Measurements from ENCODE around the gene RANGAP1.

RANGAP1 gene

GRCh38 chr22:41285820-41286638 is at the start of gene RANGAP1:
Gene RANGAP1, minus strand, starts transcription at chr22:41286187. Its CDS starts 5,143 bp downstream, at chr22:41281044.
- peak; percentile 94 for DNase-seq (ENCODE audit: low read depth)

DNA sequence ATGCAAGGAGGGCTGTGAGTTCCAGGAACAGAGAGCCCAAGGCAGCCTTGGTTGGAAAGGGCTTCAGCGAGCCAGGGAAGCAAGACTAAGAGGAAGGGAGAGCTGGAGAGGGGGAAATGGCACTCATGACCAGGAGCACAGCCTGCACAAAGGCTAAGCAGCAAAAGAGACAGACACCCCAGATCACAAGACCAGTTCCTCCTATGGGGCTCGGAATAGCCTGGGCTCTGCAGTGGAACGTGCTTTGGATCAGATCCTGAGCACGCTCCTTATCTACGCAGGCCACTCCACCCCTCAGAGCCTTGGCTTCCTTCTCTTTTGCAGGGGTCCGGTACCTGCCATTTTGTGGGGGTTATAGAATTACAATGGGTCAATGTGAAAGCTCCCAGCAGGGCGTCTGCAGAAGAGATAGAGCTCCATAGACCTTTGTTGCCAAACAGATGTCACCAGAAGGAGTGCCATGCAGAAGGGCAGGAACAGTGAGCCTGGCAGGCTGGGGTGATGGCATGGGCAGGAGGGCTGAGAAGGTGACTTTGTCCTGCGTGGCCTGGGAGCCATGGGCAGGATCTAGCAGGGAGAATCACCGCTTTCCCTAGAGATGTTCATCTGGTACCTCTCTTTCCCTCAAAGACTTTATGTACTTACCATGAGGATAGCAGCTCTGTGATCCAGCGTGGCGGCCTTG is 49.1 kb upstream of the RANGAP1 start:
- DNase-seq (ENCODE audit: low read depth), result no peak

DNA sequence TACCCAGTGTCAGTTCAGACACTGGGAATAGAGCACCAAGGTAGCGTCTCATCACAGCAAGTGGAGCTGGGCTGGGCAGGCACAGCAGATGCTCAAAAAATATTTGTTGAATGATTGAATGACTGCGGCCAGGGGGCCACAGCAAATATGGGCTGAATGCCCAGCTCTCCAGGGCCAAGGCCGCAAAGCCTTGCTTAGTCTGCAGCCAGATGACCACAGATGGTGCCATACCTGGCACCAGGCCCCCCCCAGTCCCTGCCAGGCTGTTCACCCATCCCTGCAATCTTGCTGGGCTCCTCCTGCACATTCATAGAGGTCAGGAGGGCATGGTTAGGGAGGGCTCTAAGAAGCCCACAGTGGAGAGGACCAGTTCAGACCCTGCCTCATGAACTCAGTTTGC is 48.2 kb upstream of the RANGAP1 start:
- DNase-seq (ENCODE audit: low read depth), result no peak

DNA sequence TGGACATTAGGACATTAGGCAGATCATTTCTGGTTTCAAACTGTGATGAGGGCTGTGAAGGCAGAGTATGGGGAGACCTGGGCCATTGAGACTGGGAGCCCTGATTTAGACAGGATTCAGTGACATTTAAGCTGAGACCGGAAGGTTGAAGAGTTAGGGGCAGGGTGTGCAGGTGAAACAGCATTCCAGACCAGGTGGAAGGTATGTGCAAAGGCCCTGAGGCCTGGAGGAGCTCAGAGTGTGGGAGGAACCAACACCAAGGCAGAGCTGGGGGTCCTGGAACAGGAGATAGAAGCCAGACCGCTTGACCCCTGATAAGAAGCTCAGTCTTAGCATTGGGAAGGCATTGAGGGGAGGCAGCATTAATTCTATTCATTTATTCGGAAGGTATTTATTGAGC is 47.8 kb upstream of the RANGAP1 start:
- DNase-seq (ENCODE audit: low read depth), result no peak

- DNase-seq (ENCODE audit: low read depth), result no peak
Observed at GRCh38 chr22:41332217-41332939, 46.4 kb upstream of the RANGAP1 start.

DNA sequence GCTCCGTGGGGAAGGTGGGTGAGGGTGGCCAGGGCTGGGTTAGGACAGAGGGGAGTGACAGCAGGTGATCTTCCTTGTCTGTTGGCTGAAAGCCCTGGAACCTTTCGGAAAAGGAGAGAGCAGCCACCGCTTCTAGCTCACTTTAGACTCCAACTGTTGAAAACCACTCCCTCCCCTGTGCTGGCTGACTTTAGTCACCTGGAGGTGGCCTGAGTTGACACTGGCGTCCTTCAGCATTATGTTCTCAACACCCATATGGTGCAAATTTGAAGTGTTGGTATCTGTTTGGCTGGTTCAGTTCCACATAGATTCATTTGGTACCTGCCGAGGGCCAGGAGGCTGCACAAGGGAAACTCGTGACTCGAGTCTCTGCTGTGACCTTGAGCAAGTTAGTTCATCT is 44.2 kb upstream of the RANGAP1 start:
- DNase-seq (ENCODE audit: low read depth), result no peak

GRCh38 chr22:41327124-41327523 is 41.1 kb upstream of the RANGAP1 start:
- no peak for DNase-seq (ENCODE audit: low read depth)

- DNase-seq (ENCODE audit: low read depth), result no peak
Observed at GRCh38 chr22:41324821-41325528, 39.0 kb upstream of the RANGAP1 start.

DNA sequence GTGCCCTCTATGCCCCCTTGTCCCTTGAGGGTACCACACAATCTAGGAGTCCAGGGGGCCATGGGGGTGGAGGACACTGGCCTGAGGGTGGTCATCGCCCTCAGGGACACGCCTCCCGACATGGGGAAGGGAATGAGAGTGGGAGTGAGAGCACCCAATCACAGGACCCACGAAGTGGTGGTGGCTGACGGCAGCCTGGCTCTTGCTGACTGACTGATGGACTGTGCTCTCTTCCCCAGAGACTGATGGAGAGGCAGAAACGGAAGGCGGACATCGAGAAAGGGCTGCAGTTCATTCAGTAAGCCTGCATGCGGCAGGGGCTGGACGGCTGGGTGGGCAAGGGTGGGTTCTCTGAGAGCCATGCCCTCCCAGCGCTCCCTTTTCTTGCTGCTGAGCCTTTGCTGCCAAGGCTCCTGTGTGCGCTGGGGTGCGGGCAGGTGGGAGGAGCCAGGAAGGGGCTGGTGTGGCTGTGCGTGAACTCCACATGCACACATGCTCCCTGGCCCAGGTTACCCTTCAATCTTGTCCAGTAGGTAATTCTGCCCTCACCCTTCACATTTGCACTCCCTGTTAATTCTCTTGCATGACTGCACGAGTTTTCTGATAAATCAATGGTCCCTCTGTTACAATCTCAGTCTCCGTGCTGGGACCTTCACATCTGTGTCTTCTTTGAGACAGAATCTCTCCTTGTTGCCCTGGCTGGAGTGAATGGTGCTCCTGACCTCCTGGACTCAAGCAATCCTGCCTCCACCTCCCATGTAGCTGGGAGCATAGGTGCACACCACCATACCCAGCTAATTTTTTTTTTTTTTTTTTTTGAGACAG is 34.6 kb upstream of the RANGAP1 start:
- DNase-seq (ENCODE audit: low read depth), result no peak

DNA sequence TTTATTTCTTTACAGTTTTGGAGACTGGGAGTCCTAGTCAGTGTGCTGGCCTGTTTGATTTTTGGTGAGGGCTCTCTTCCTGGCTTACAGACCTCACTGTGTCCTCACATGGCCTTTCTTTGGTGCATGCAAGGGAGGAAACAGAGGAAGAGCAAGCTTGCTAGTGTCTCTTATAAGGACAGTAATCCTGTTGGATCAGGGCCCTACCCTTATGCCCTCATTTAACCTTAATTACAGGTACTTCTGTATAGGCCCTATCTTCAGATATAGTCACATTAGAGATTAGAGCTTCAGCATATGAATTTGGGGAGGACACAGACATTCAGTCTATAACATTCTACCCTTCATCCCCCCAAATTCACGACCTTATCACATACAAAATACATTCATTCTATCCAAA is 29.6 kb upstream of the RANGAP1 start:
- no peak for DNase-seq (ENCODE audit: low read depth)

DNA sequence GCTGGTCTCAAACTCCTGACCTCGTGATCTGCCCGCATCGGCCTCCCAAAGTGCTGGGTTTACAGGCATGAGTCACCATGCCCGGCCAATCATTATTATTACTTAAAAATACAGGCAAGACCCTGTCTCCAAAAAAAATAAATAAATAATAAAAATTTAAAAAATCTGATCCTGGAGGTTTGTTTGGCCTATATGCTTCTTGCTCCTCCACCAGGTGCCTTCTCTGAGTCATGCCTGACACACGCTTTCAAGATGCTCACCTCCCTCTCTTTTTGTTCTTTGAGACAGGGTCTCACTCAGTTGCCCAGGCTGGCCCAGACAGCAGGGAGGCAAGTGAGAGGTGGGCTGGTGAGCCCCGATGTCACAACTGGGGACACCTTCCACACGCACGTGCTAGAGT is 28.8 kb upstream of the RANGAP1 start:
- no peak for DNase-seq (ENCODE audit: low read depth)

DNA sequence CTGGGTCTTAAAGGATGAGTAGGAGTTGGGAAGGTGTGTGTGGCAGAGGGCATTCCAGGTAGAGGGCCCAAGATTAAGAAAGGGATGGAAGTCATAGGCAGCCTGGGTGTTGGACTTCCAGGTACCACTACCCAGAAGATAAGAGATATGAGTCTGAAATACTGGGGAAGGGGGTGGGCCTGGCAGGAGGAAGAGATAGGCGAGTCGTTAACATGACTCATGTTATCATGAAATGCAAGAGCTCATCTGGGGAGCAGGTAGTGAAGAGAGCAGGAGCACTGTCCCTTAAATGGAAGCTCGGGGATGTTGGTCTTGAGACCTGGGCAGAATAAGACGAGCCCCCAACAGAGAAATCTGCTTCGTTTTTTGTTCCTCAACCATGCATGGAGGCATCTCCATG is 25.5 kb upstream of the RANGAP1 start:
- DNase-seq (ENCODE audit: low read depth), result no peak

DNA sequence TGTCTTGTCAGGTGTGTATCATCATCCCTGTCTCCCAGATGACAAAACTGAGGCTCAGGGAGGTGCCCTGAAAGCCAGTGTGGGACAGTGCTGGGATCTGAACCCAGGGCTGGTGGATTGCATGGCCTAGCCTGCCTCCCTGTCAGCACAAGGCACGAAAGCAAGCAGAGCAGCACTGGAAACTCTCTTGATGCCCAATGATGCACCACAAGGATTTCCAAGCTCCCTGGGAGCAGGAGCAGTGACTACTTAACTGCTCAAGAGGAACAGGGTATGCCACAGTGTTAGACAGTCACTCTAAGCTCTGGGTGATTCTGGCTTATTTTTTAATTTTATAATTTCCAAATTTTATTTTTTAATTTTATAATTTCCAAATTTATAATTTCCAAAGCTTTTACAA is 24.3 kb upstream of the RANGAP1 start:
- DNase-seq (ENCODE audit: low read depth), result no peak

GRCh38 chr22:41308544-41308947 is 22.6 kb upstream of the RANGAP1 start:
- DNase-seq (ENCODE audit: low read depth), result no peak

DNA sequence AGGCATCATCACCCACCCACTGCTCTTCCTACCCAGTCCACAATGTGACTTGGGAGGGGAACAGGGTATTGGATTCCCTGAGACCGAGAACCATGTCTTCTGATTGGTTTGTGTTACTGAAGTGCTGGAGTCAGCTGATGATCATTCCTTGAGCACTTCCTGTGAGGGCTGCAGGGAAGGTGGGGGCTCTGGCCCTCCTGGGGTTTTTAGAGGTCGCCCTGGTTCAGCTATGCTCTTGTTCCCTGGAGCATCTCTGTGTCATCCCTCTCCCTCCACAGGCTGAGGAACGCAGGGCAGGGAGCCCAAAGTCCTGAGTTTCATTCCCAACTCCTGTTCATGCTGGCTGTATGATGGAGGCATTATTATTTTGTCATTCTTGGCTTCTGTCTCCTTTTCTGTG is 22.1 kb upstream of the RANGAP1 start:
- DNase-seq (ENCODE audit: low read depth), result no peak

DNA sequence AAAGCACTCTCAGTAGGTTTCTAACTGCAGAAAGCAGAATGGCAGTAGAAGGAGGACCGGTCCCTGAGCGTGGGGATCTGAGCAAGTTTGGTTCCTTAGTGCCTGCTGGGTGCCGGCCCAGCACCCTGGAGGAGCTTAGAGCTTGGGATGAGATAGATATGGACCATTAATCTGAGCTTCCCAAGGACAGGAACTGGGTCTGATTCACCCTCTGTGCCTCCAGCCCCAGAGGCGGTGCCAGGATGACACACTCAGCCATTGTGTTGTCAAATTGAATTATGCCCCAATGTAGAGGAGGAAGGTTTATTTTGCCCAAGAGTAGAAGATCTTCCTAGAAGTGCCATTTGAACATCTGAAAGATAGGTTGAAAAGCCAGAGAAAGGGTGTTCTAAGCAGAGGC is 19.7 kb upstream of the RANGAP1 start:
- DNase-seq (ENCODE audit: low read depth), result no peak

DNA sequence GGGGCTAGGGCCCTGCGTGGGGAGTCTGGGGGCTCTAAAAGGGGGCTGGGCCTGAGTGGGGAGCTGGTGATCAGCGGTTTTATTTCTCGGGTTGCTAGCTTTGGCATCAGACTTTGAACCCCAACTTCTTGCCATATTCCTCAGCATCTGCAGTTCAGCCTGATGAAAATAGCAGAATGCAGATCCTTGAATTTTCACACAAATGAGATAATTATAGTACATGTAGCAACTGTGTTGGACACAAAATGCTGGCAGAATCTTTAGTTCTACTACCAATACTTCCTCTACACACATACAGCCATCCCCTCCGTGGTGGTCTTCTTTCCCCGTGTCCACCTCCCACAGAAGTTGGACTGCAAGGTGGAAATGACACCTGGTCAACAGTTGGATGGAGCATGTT is 16.8 kb upstream of the RANGAP1 start:
- DNase-seq (ENCODE audit: low read depth), result no peak

DNA sequence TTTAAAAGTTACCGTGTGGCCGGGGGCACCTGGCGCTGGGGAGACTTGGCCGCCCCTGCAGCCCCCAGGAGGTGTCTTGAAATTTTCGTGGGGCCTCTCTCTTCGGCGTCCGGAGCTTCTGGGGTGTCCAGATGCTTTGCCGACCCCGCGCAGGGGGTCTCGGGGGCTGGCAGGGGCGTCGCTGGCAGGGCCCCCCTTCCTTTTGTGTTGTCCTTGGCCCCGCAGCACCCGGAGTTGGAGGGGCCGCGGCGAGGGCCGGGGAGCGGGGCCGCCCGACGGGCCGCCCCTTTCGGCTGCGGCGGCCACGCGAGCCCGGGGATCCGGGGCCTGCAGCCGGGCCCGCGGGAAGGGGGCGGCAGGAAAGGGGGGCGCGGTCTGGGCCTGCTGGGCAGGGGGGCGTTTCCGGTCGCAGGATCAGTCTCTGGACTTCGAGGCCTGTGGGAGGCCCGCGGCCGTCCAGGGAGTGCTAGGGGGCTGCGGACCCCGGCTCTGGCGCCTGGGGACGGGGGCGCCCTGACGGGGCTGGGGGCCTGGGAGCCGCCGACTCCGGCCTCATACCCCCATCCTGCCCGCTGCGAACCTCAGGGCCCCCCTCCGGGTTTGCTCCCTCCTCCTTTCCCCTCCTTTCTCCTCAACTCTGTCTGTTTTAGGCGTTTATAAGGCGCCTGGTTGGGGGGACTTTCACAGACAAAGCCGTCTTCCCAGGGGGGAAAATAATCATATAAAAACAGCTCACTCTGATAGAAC is 16.2 kb upstream of the RANGAP1 start:
- DNase-seq (ENCODE audit: low read depth), result no peak

DNA sequence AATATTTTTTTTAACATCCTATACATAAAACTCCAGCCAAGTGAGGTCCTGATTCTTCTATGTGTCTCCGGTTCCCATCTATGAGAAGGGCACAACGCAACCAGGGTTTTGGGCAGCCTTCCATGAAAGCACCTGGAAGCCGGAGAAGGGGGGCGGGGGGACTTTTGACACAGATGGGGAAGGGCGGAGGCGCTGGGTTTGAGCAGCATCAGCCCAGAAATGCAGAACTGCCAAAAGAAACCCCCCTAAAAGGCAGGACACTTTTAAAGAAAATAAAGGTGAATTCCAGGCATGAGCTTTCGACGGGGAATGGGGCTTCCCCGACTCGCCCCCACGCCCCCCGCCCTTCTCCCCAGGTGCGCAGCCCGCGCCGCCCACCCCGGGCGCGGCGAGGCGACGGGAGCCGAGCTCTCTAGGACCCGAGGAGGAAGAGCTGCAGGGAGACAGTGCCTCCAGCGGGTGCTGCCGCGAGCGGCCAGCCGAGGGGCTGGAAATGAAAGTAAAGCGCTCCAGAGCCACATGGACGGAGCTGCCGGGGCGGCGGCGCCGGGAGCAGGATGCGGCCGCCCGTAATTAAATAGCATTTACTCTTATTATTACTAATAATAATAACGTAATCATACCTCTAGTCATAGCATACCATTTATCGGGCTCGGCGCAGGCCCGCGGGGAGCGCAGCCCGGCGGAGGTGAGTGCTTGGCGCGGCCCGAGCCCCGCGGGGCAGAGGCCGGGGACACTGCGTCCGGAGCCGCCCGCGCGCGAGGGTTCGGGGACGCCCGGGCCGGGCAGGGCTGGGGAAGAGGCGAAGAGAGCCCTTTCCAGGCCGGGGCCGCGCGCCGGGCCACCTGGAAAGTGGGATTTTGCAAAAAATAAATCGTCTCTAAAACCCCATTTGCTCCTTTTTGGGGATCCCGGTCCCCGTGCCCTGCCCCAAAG is 15.4 kb upstream of the RANGAP1 start, which contains the start of gene ZC3H7B:
ZC3H7B (plus strand) TSS at position 441 of the 936 bp plus-strand sequence. CDS start 19,136 bp downstream, outside the sequence.
- DNase-seq (ENCODE audit: low read depth), result peak; percentile 26

Data from CMK (cell line).